IMR-90 (cell line): ENCODE results near the gene TSHZ1. TPM values are rescaled to one million over a fixed set of nuclear protein-coding genes. Genes with fewer than 3 reads are reported as not detected.
A peak's percentile ranks its signal among the peaks of the same experiment; 100 is the strongest.

Experiments used
- ATAC-seq: fragments of 200-7000 bp; cut with Tn5 transposase; 2 replicates; pipeline ENCODE4 v1.9.1; 2020; ENCODE audit warnings: low read depth, mild to moderate bottlenecking, moderate library complexity
- BruUV-seq: library from RNA; stranded (reverse); fragments of 400-500 nt; replicated peaks from 2 replicates; lab custom pipeline; 2021; lab: Mats Ljungman, UMichigan
- CTCF ChIA-PET: fragments of 300-600 bp; formaldehyde crosslinking; extraction: SDS; loops from one replicate; lab custom pipeline; 2021; ENCODE audit warnings: antibody characterized with exemption; lab: Yijun Ruan, JAX
- POLR2A ChIA-PET: fragments of 300-600 bp; sonication (Branson Sonifier 250); formaldehyde crosslinking; loops from one replicate; lab custom pipeline; 2022; ENCODE audit warnings: antibody characterized with exemption; ENCODE audit not compliant: unreplicated experiment; lab: Charles Lee
- DNase-seq: peaks from one replicate; pipeline ENCODE4 v3.0.0; 2013
- H2AFZ ChIP-seq: replicated peaks from 2 replicates; pipeline ENCODE3; 2013; ENCODE audit warnings: low read length, mild to moderate bottlenecking; ENCODE audit not compliant: poor library complexity
- H2AK5ac ChIP-seq: 2 replicates; pipeline ENCODE4 v1.6.1; 2013; ENCODE audit warnings: low read depth, low read length, inconsistent platforms
- H2AK9ac ChIP-seq: replicated peaks from 2 replicates; pipeline ENCODE3; 2013; ENCODE audit warnings: mild to moderate bottlenecking, low read depth, low read length, moderate library complexity; ENCODE audit not compliant: poor library complexity
- H2BK120ac ChIP-seq: 2 replicates; pipeline ENCODE4 v1.6.1; 2013; ENCODE audit warnings: low read depth, low read length, inconsistent platforms
- H2BK15ac ChIP-seq: 3 replicates; pipeline ENCODE4 v1.6.1; 2013; ENCODE audit warnings: low read depth, low read length, inconsistent platforms
- H2BK20ac ChIP-seq: 2 replicates; pipeline ENCODE4 v1.6.1; 2013; ENCODE audit warnings: low read depth, mild to moderate bottlenecking, inconsistent platforms, low read length, moderate library complexity
- H2BK5ac ChIP-seq: 2 replicates; pipeline ENCODE4 v1.6.1; 2013; ENCODE audit warnings: mild to moderate bottlenecking, low read depth, low read length, inconsistent platforms; ENCODE audit not compliant: poor library complexity, severe bottlenecking
- H3K14ac ChIP-seq: replicated peaks from 2 replicates; pipeline ENCODE4 v1.6.1; 2013; ENCODE audit warnings: low read depth, low read length, inconsistent platforms
- H3K18ac ChIP-seq: 2 replicates; pipeline ENCODE4 v1.6.1; 2013; ENCODE audit warnings: low read depth, low read length, control low read depth
- H3K23ac ChIP-seq: 2 replicates; pipeline ENCODE4 v1.6.1; 2013; ENCODE audit warnings: low read depth, low read length, inconsistent platforms
- H3K27ac ChIP-seq: 2 replicates; pipeline ENCODE4 v1.5.1; 2013; ENCODE audit warnings: mild to moderate bottlenecking, control low read depth, low read length; ENCODE audit not compliant: insufficient read depth
- H3K27me3 ChIP-seq: 2 replicates; pipeline ENCODE4 v1.6.1; 2013; ENCODE audit warnings: low read length; ENCODE audit not compliant: control insufficient read depth, insufficient read depth
- H3K36me3 ChIP-seq: 2 replicates; pipeline ENCODE4 v1.6.1; 2013; ENCODE audit warnings: low read length, mixed read lengths; ENCODE audit not compliant: control insufficient read depth, insufficient read depth
- H3K4ac ChIP-seq: 2 replicates; pipeline ENCODE4 v1.6.1; 2013; ENCODE audit warnings: low read depth, low read length, inconsistent platforms
- H3K4me1 ChIP-seq: 2 replicates; pipeline ENCODE4 v1.6.1; 2013; ENCODE audit warnings: low read length, mixed read lengths; ENCODE audit not compliant: control insufficient read depth, insufficient read depth
- H3K4me2 ChIP-seq: 2 replicates; pipeline ENCODE4 v1.6.1; 2013; ENCODE audit warnings: low read depth, mild to moderate bottlenecking, control low read depth, low read length, moderate library complexity
- H3K4me3 ChIP-seq: 2 replicates; pipeline ENCODE4 v1.5.1; 2013; ENCODE audit warnings: low read depth, mild to moderate bottlenecking, control low read depth, low read length, moderate library complexity; ENCODE audit not compliant: insufficient read depth
- H3K56ac ChIP-seq: 2 replicates; pipeline ENCODE4 v1.6.1; 2013; ENCODE audit warnings: low read length, inconsistent platforms; ENCODE audit not compliant: insufficient read depth; ENCODE audit errors: extremely low read depth
- H3K79me1 ChIP-seq, 2 experiments: 2 replicates each; pipeline ENCODE4 v1.6.1; 2013; ENCODE audit warnings: low read length in 2 of 2, inconsistent platforms in 1 of 2, low read depth in 1 of 2
- H3K9ac ChIP-seq: 2 replicates; pipeline ENCODE4 v1.6.1; 2013; ENCODE audit warnings: low read depth, low read length, control low read depth
- H3K9me1 ChIP-seq: 2 replicates; pipeline ENCODE4 v1.6.1; 2013; ENCODE audit warnings: low read length, inconsistent platforms; ENCODE audit not compliant: insufficient read depth
- H3K9me3 ChIP-seq: 2 replicates; pipeline ENCODE4 v1.6.1; 2013; ENCODE audit warnings: low read length; ENCODE audit not compliant: control insufficient read depth, insufficient read depth
- H4K20me1 ChIP-seq: 2 replicates; pipeline ENCODE4 v1.6.1; 2013; ENCODE audit warnings: low read length, inconsistent platforms; ENCODE audit not compliant: insufficient read depth
- H4K5ac ChIP-seq: 2 replicates; pipeline ENCODE4 v1.6.1; 2013; ENCODE audit warnings: mild to moderate bottlenecking, low read depth, low read length, control low read depth
- H4K8ac ChIP-seq, 2 experiments: 2 replicates each; pipeline ENCODE4 v1.6.1; 2013; ENCODE audit warnings: low read depth in 2 of 2, low read length in 2 of 2, control low read depth in 1 of 2, inconsistent platforms in 1 of 2
- H4K91ac ChIP-seq: 2 replicates; pipeline ENCODE4 v1.6.1; 2013; ENCODE audit warnings: low read depth, low read length, inconsistent platforms; ENCODE audit not compliant: insufficient read depth
- CEBPB ChIP-seq: IDR thresholded peaks from 2 replicates; pipeline ENCODE4 v1.6.1; 2012; ENCODE audit warnings: low read depth, low read length, improper control_type of control experiment
- MXI1 ChIP-seq: IDR thresholded peaks from 2 replicates; pipeline ENCODE4 v1.6.1; 2012; ENCODE audit warnings: low read depth, mild to moderate bottlenecking, low read length, moderate library complexity, borderline replicate concordance
- WGBS, 2 experiments: methylation state at CpG; one replicate each; pipeline versions ENCODE4 v1.1.5 to v1.1.7; 2013; ENCODE audit warnings: missing lambda C conversion rate in 2 of 2; ENCODE audit not compliant: insufficient read length in 1 of 2; ENCODE audit errors: extremely low coverage in 2 of 2; 5-methylcytosine and 5-hydroxymethylcytosine counted together
- dilution Hi-C: fragments of 300-500 bp; cut with HindIII; formaldehyde crosslinking; loops from one replicate; pipeline ENCODE4 v1.14.3; 2018; ENCODE audit warnings: low sequenced_read_pairs; ENCODE audit not compliant: unreplicated experiment
- in situ Hi-C: fragments of 300-500 bp; cut with MboI; formaldehyde crosslinking; loops from 3 replicates; pipeline ENCODE4 v1.14.3; 2019; ENCODE audit warnings: low sequenced_read_pairs, inconsistent platforms, mixed read lengths
- intact Hi-C: fragments of 100-400 bp; cut with micrococcal nuclease; formaldehyde crosslinking; loops from 2 replicates; pipeline ENCODE4 v1.10.0; 2022
- polyA plus RNA-seq, 3 experiments: library from polyadenylated mRNA; depleted of rRNA; stranded (reverse); fragments of >200 nt; gene quantifications; 2 replicates each; pipeline ENCODE4 v1.2.3, GENCODE V29; 2012; ENCODE audit warnings: low replicate concordance in 1 of 3
- total RNA-seq: library from RNA; depleted of rRNA; stranded (reverse); fragments of >200 nt; gene quantifications from 2 replicates; pipeline ENCODE4 v1.2.3, GENCODE V29; 2012

Gene TSHZ1
- total and polyA plus RNA-seq, 2 of the 4 experiments (the other 2 are of a cell fraction) = 7.1 to 10.0 TPM

DNA sequence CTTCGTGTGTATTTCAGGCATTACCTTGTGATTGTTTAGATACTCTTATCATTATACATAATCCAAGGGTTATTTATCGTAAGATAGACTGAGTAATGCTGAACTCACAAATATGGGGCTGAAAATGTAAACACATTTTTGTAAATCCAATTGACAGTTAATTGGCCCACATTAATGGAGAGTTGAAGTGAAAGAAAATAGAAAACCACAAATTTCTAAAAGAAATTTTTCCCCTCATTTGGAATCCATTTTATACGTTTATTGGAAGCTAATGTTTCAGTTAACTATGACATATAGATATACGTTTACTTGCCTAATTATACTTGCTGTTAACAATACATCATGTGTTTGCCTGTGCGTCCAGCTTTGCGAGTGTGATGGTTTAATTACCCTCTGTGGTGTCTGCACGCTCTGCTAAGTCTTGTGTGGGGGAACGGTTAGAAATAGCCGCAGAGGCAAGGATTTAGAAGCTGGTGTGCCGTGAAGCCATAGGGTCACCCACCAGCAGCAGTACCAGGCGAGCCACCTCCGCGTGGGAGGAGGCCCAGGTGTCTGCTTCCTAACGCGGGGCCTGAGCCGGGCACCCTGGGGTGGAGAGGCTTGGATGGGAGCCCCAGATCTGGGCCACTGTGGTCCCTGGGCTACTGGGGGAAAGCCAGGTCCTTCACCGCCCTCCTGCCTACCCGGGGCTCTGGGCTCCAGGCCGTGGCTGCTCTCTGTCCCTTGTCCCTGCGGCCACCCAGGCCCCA, 38.0 kb downstream of the TSHZ1 start:
- Histone ChIP-seq H4K91ac (peak overlapping the region; percentile 44), H3K56ac (no peak overlapping the region), H3K79me1 (peaks cover 17 to 46% of the 10 kb centered on the region in 2 experiments; a peak in 3 of 4 replicates), H2BK5ac (peak overlapping the region; percentile 88), H3K4me1 (peaks cover 18% of the 10 kb centered on the region), H3K4ac (peak overlapping the region; percentile 76), H2BK15ac (peak overlapping the region; percentile 6; the same call in 1 of the 3 replicates), H2AK5ac (peak overlapping the region; percentile 72; the same call in 1 of the 2 replicates), H3K27ac (peak overlapping the region; percentile 72), H2BK20ac (peak overlapping the region; percentile 53; the same call in 1 of the 2 replicates), H3K9me3 (no peaks in the 10 kb centered on the region), H3K4me3 (peak overlapping the region; percentile 40; the same call in 1 of the 2 replicates), H3K36me3 (no peaks in the 10 kb centered on the region), H3K14ac (peak overlapping the region; percentile 87; the same call in 1 of the 2 replicates), H4K20me1 (no peaks in the 10 kb centered on the region), H3K27me3 (no peaks in the 10 kb centered on the region), H4K5ac (peak overlapping the region; percentile 93), H2BK120ac (peak overlapping the region; percentile 81), H4K8ac (peak overlapping the region; percentile 34 to 75), H3K9me1 (peaks cover 11% of the 10 kb centered on the region; the same call in 1 of the 2 replicates), H3K23ac (peak overlapping the region; percentile 88; the same call in 1 of the 2 replicates), H3K9ac (peak overlapping the region; percentile 60), H2AFZ (peak overlapping the region; percentile 24), H2AK9ac (no peak overlapping the region), H3K4me2 (peak overlapping the region; percentile 86), H3K18ac (peak overlapping the region; percentile 84)
- TF ChIP-seq CEBPB (no peak), MXI1 (no peak)
- POLR2A ChIA-PET = no interaction called here
- dilution Hi-C loops = no loop called here
- intact Hi-C loops = no loop called here
- BruUV-seq = no TSS peak
- 85% methylated on average over 8 of the region's 20 CpGs; no CpG with 5 or more reads in 1 of the 2 experiments for WGBS, 2 experiments
- CTCF ChIA-PET = no interaction called here
- in situ Hi-C loops = no loop called here
- DNase-seq (no peak), ATAC-seq (no peak)
